HCT116 (cell line): ENCODE results near the gene HGF. TPM values are rescaled to one million over a fixed set of nuclear protein-coding genes. Genes with fewer than 3 reads are reported as not detected.

Experiments
- ATAC-seq: fragments of 200-7000 bp; cut with Tn5 transposase; 2 replicates; pipeline ENCODE4 v1.9.1; 2020; ENCODE audit warnings: mild to moderate bottlenecking, moderate library complexity
- BruUV-seq: library from RNA; stranded (reverse); fragments of 400-500 nt; replicated peaks from 2 replicates; lab custom pipeline; 2021; lab: Mats Ljungman, UMichigan
- CTCF ChIA-PET: fragments of 300-600 bp; sonication (Branson Sonifier 250); formaldehyde crosslinking; loops from one replicate; lab custom pipeline; 2021; ENCODE audit warnings: antibody characterized with exemption; lab: Charles Lee
- POLR2A ChIA-PET: fragments of 300-600, 350-600 bp; sonication (Branson Sonifier 250); formaldehyde crosslinking; loops from one replicate; lab custom pipeline; 2021; ENCODE audit warnings: antibody characterized with exemption; lab: Charles Lee
- RAD21 ChIA-PET, 2 experiments: fragments of 300-600 bp; sonication (Branson Sonifier 250); formaldehyde crosslinking; loops; one replicate each; lab custom pipeline; 2023; ENCODE audit warnings: low total read pairs in 2 of 2; ENCODE audit not compliant: uncharacterized antibody in 2 of 2, unreplicated experiment in 2 of 2, low non-redundant PET in 1 of 2; lab: Charles Lee
- DNase-seq: peaks from one replicate; pipeline ENCODE4 v3.0.0-alpha.2; 2010; ENCODE audit warnings: low read depth, low spot score
- H2AFZ ChIP-seq: fragments of 200-600 bp; shearing (Covaris generic), sonication (generic); 2 replicates; pipeline ENCODE4 v1.6.1; 2017; ENCODE audit warnings: low read depth, mixed run types, mixed read lengths, antibody characterized with exemption, low read length; ENCODE audit not compliant: poor library complexity, severe bottlenecking
- H3K27ac ChIP-seq: 2 replicates; pipeline ENCODE4 v1.5.1; 2012; ENCODE audit warnings: low read depth, low read length
- H3K27me3 ChIP-seq: fragments of 200-600 bp; sonication (generic); 2 replicates; pipeline ENCODE4 v1.6.1; 2016; ENCODE audit warnings: mixed run types, low read length, mixed read lengths; ENCODE audit not compliant: insufficient read depth
- H3K36me3 ChIP-seq, 2 experiments: fragments of 200-500 bp in 1 of 2; fragments of 200-600 bp in 1 of 2; sonication (Bioruptor generic) in 1 of 2; sonication (generic) in 1 of 2; 2 replicates each; pipeline versions ENCODE4 v1.5.1 to v1.6.1; 2014 to 2016; ENCODE audit warnings: low read length in 2 of 2, inconsistent platforms in 1 of 2, mixed read lengths in 1 of 2, mixed run types in 1 of 2; ENCODE audit not compliant: insufficient read depth in 2 of 2, control insufficient read depth in 1 of 2
- H3K4me1 ChIP-seq, 2 experiments: fragments of 200-600 bp in 1 of 2; sonication (generic) in 1 of 2; 2 replicates each; pipeline versions ENCODE4 v1.5.1 to v1.6.1; 2012 to 2017; ENCODE audit warnings: low read length in 2 of 2, inconsistent platforms in 1 of 2, mild to moderate bottlenecking in 1 of 2, mixed read lengths in 1 of 2, mixed run types in 1 of 2, moderate library complexity in 1 of 2; ENCODE audit not compliant: insufficient read depth in 2 of 2, control insufficient read depth in 1 of 2
- H3K4me2 ChIP-seq: fragments of 200-600 bp; sonication (generic); 2 replicates; pipeline ENCODE4 v1.6.1; 2017; ENCODE audit warnings: mixed run types, low read length, mixed read lengths
- H3K4me3 ChIP-seq, 2 experiments: fragments of 200-600 bp in 1 of 2; sonication (generic) in 1 of 2; replicated peaks in 1 of 2; 2 replicates each; pipeline ENCODE4 v1.5.1; 2011 to 2016; ENCODE audit warnings: low read length in 2 of 2, control low read depth in 1 of 2, low read depth in 1 of 2, mild to moderate bottlenecking in 1 of 2, mixed read lengths in 1 of 2, mixed run types in 1 of 2
- H3K79me2 ChIP-seq: fragments of 200-600 bp; sonication (generic); 2 replicates; pipeline ENCODE4 v1.6.1; 2017; ENCODE audit warnings: mild to moderate bottlenecking, mixed run types, low read length, moderate library complexity, mixed read lengths; ENCODE audit not compliant: insufficient read depth
- H3K9ac ChIP-seq: fragments of 200-600 bp; sonication (generic); 2 replicates; pipeline ENCODE4 v1.6.1; 2016; ENCODE audit warnings: low read length, mixed read lengths
- H3K9me2 ChIP-seq: fragments of 200-600 bp; sonication (generic), shearing (Covaris generic); 2 replicates; pipeline ENCODE4 v1.6.1; 2017; ENCODE audit warnings: mixed run types, mild to moderate bottlenecking, moderate library complexity; ENCODE audit not compliant: insufficient read depth
- H3K9me3 ChIP-seq, 2 experiments: fragments of 200-500 bp in 1 of 2; fragments of 200-600 bp in 1 of 2; sonication (Bioruptor generic) in 1 of 2; sonication (generic) in 1 of 2; 2 replicates each; pipeline ENCODE4 v1.6.1; 2014 to 2017; ENCODE audit warnings: low read length in 2 of 2, mixed read lengths in 2 of 2, inconsistent platforms in 1 of 2, low read depth in 1 of 2, mild to moderate bottlenecking in 1 of 2, mixed run types in 1 of 2, moderate library complexity in 1 of 2; ENCODE audit not compliant: control insufficient read depth in 1 of 2, insufficient read depth in 1 of 2
- H4K20me1 ChIP-seq: fragments of 200-600 bp; sonication (generic), shearing (Covaris generic); 2 replicates; pipeline ENCODE4 v1.6.1; 2017; ENCODE audit warnings: mixed run types, mild to moderate bottlenecking, moderate library complexity; ENCODE audit not compliant: insufficient read depth
- CBX3 ChIP-seq: IDR thresholded peaks from 2 replicates; pipeline ENCODE4 v1.6.1; 2012; ENCODE audit warnings: low read depth
- CTCF ChIP-seq, 3 experiments: fragments of 200-600 bp in 1 of 3; sonication (generic) in 1 of 3; IDR thresholded peaks in 2 of 3; conservative IDR thresholded peaks in 1 of 3; 2 replicates each; pipeline ENCODE4 v1.5.1; 2012 to 2017; ENCODE audit warnings: low read depth in 2 of 3, low read length in 2 of 3, antibody characterized with exemption in 1 of 3, borderline replicate concordance in 1 of 3, control low read depth in 1 of 3, mild to moderate bottlenecking in 1 of 3, mixed read lengths in 1 of 3, mixed run types in 1 of 3, moderate library complexity in 1 of 3; ENCODE audit not compliant: insufficient read depth in 1 of 3
- EGR1 ChIP-seq: IDR thresholded peaks from 2 replicates; pipeline ENCODE4 v1.6.1; 2012; ENCODE audit warnings: low read depth
- ELF1 ChIP-seq: IDR thresholded peaks from 2 replicates; pipeline ENCODE4 v1.6.1; 2012; ENCODE audit warnings: low read depth, borderline replicate concordance
- EZH2 ChIP-seq: fragments of 200-600 bp; sonication (generic); IDR thresholded peaks from 2 replicates; pipeline ENCODE4 v1.6.1; 2017; ENCODE audit warnings: antibody characterized with exemption, mixed run types
- EZH2phosphoT487 ChIP-seq: fragments of 200-600 bp; IDR thresholded peaks from 2 replicates; pipeline ENCODE4 v1.6.1; 2018; ENCODE audit warnings: antibody characterized with exemption, borderline replicate concordance
- FOSL1 ChIP-seq: IDR thresholded peaks from 2 replicates; pipeline ENCODE4 v1.6.1; 2012; ENCODE audit warnings: low read depth
- POLR2A ChIP-seq: IDR thresholded peaks from 2 replicates; pipeline ENCODE4 v1.7.0; 2011; ENCODE audit warnings: borderline replicate concordance; ENCODE audit not compliant: insufficient read depth, insufficient read length; ENCODE audit errors: extremely low read depth
- POLR2AphosphoS5 ChIP-seq: IDR thresholded peaks from 2 replicates; pipeline ENCODE4 v1.6.1; 2011; ENCODE audit warnings: mild to moderate bottlenecking, low read depth, low read length, moderate library complexity
- SIN3A ChIP-seq: IDR thresholded peaks from 2 replicates; pipeline ENCODE4 v1.6.1; 2012; ENCODE audit warnings: low read depth
- SRF ChIP-seq: IDR thresholded peaks from 2 replicates; pipeline ENCODE4 v1.6.1; 2012; ENCODE audit warnings: low read depth
- TCF7L2 ChIP-seq: IDR thresholded peaks from 2 replicates; pipeline ENCODE4 v1.7.0; 2011; ENCODE audit warnings: borderline replicate concordance, inconsistent platforms; ENCODE audit not compliant: insufficient read depth, insufficient read length; ENCODE audit errors: extremely low read depth
- YY1 ChIP-seq: IDR thresholded peaks from 2 replicates; pipeline ENCODE4 v1.6.1; 2011; ENCODE audit warnings: low read length, low read depth, moderate library complexity, mild to moderate bottlenecking; ENCODE audit not compliant: insufficient replicate concordance; ENCODE audit errors: extremely low read depth
- ZBTB33 ChIP-seq: IDR thresholded peaks from 2 replicates; pipeline ENCODE4 v1.6.1; 2011; ENCODE audit warnings: mild to moderate bottlenecking, low read length, moderate library complexity; ENCODE audit not compliant: insufficient replicate concordance; ENCODE audit errors: extremely low read depth
- ZFX ChIP-seq: fragments of 450-650 bp; IDR thresholded peaks from 2 replicates; pipeline ENCODE4 v1.6.1; 2017
- intact Hi-C: fragments of 100-400 bp; cut with micrococcal nuclease; formaldehyde crosslinking; loops from 2 replicates; pipeline ENCODE4 v1.10.0; 2022
- total RNA-seq: library from RNA; stranded (reverse); gene quantifications from one replicate; pipeline ENCODE4 v1.2.1, GENCODE V29; 2021; ENCODE audit not compliant: unreplicated experiment

Gene HGF
- total RNA-seq, 1 experiment from 2014 or later = 0.15 TPM

GRCh38 chr7:81709836-81710235 lies 60.0 kb downstream of the HGF start:
- H3K36me3 ChIP-seq = no peaks in the 10 kb centered on the region
- no peaks in the 10 kb centered on the region for H3K79me2 ChIP-seq
- no peak overlapping the region for H2AFZ ChIP-seq
- no peak overlapping the region for H3K9ac ChIP-seq
- DNase-seq (no peak), ATAC-seq (no peak)
- ChIA-PET CTCF (no interaction called here), RAD21 (no interaction called here)
- no peak overlapping the region for H3K4me3 ChIP-seq
- no peaks in the 10 kb centered on the region for H3K9me2 ChIP-seq
- no peaks in the 10 kb centered on the region for H3K4me1 ChIP-seq
- no peaks in the 10 kb centered on the region for H4K20me1 ChIP-seq
- no peak overlapping the region for H3K27ac ChIP-seq
- no peak overlapping the region for H3K4me2 ChIP-seq
- no peaks in the 10 kb centered on the region for H3K27me3 ChIP-seq
- H3K9me3 ChIP-seq = no peaks in the 10 kb centered on the region
- no peak for TF ChIP-seq YY1
- TF ChIP-seq, all 23 proteins: peak for 0
- no TSS peak for BruUV-seq
- POLR2A ChIA-PET = interaction anchor here (0.6 kb wide), 1 partner anchor 226 kb away, joined by 3 read pairs; no protein-coding TSS in a partner anchor
- intact Hi-C loops = no loop called here

GRCh38 chr7:81707966-81708365 lies 61.9 kb downstream of the HGF start:
- H3K9ac ChIP-seq = no peak overlapping the region
- no peak overlapping the region for H3K4me3 ChIP-seq
- ATAC-seq (no peak), DNase-seq (no peak)
- H3K79me2 ChIP-seq = no peaks in the 10 kb centered on the region
- ChIA-PET RAD21 (no interaction called here), CTCF (no interaction called here), POLR2A (no interaction called here)
- intact Hi-C loops = no loop called here
- no peak overlapping the region for H3K27ac ChIP-seq
- no peaks in the 10 kb centered on the region for H3K4me1 ChIP-seq
- no peaks in the 10 kb centered on the region for H3K9me2 ChIP-seq
- no peaks in the 10 kb centered on the region for H3K27me3 ChIP-seq
- H3K9me3 ChIP-seq = no peaks in the 10 kb centered on the region
- H4K20me1 ChIP-seq = no peaks in the 10 kb centered on the region
- no peaks in the 10 kb centered on the region for H3K36me3 ChIP-seq
- no peak overlapping the region for H3K4me2 ChIP-seq
- no TSS peak for BruUV-seq
- no peak for TF ChIP-seq POLR2A
- no peak for TF ChIP-seq ELF1
- TF ChIP-seq EZH2 = no peak
- TF ChIP-seq EGR1 = no peak
- TF ChIP-seq SIN3A = no peak
- no peak for TF ChIP-seq ZFX
- TF ChIP-seq CBX3 = no peak
- no peak for TF ChIP-seq ZBTB33
- no peak for TF ChIP-seq TCF7L2
- TF ChIP-seq POLR2AphosphoS5 = no peak
- no peak for TF ChIP-seq CTCF (IDR thresholded peaks at IDR 0.05 in 2 of 3, conservative IDR thresholded peaks at IDR 0.05 in 1 of 3; ENCODE audit: borderline replicate concordance in 1 of 3, insufficient read depth in 1 of 3, low read depth in 2 of 3, low read length in 2 of 3)
- TF ChIP-seq SRF = no peak
- no peak for TF ChIP-seq FOSL1
- no peak for TF ChIP-seq EZH2phosphoT487
- H2AFZ ChIP-seq = no peak overlapping the region
